ENCODE measurements around the gene VPS13A. TPM values are rescaled to one million over a fixed set of nuclear protein-coding genes. Genes with fewer than 3 reads are reported as not detected.

Gene VPS13A
- polyA plus RNA-seq, 3 donors: 3.8 to 4.6 (median 4.4) TPM

DNA sequence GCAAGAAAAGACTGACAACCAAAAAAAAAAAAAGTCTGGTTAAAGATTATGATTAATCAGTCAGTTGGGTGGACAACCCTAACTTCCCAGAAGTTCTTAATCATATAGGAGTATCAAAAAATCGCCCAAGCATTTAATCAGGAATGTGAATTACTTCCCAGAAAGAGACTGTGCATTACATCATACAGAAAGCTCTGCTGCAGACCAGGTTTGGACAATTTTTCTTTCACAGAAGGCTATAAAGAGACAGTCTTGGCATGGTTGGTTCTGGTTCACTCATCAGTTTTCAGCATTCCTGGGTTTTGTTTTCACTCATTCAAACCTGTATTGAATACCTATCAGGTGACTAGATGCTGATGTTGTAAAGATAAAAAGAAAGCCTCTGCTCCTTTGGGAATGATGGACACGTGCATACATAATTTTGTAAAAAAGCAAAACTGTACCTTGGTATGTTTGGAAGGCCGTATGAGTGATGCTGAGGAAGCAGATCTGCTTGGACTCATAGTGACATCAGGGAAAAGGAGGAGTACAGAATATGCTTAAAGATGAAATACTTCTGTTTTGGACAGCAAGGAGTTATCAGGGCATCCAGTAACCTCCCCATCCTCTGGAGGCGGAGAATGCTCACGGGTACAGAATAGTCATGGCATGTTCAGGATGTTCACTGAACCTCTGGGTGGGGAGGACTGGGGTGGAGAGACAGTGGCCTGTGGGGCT, 292.3 kb downstream of the VPS13A start:
- H3K27ac ChIP-seq (ENCODE audit: low read depth, low read length): no peak overlapping the region
- 68 to 77% (median 74%) methylated on average over 5 of the region's 5 CpGs for WGBS, 3 donors

Other genes with a start within 250 kb of the VPS13A start
- gene FOXB2, start 157.9 kb upstream of the VPS13A start, polyA plus RNA-seq: not detected

Data from adipose tissue (tissue), 3 donors.